GM12878 (cell line): ENCODE results near the gene ERCC4. TPM values are rescaled to one million over a fixed set of nuclear protein-coding genes. Genes with fewer than 3 reads are reported as not detected.
A peak's percentile ranks its signal among the peaks of the same experiment; 100 is the strongest.

Experiments
- ATF3 ChIP-seq: IDR thresholded peaks from 2 replicates; pipeline ENCODE4 v1.6.1; 2011; ENCODE audit warnings: low read depth, mild to moderate bottlenecking, low read length, moderate library complexity, borderline replicate concordance; ENCODE audit errors: extremely low read depth
- BACH1 ChIP-seq: fragments of 450-650 bp; IDR thresholded peaks from 2 replicates; pipeline ENCODE4 v1.6.1; 2017; ENCODE audit warnings: mild to moderate bottlenecking, borderline replicate concordance
- CHD2 ChIP-seq: IDR thresholded peaks from 2 replicates; pipeline ENCODE4 v1.6.1; 2011; ENCODE audit warnings: low read depth, low read length, improper control_type of control experiment, borderline replicate concordance
- IKZF1 ChIP-seq: fragments of 450-650 bp; conservative IDR thresholded peaks from 2 replicates; pipeline ENCODE4 v1.6.1; 2017; ENCODE audit warnings: antibody characterized with exemption, mild to moderate bottlenecking
- MAX ChIP-seq: IDR thresholded peaks from 2 replicates; pipeline ENCODE4 v1.6.1; 2012; ENCODE audit warnings: low read depth, low read length, improper control_type of control experiment
- MTA2 ChIP-seq: fragments of 450-650 bp; IDR thresholded peaks from 2 replicates; pipeline ENCODE4 v1.6.1; 2016; ENCODE audit warnings: low read depth, mild to moderate bottlenecking, moderate library complexity
- MYB ChIP-seq: fragments of 150-350 bp; IDR thresholded peaks from 2 replicates; pipeline ENCODE4 v1.6.1; 2014; ENCODE audit warnings: mild to moderate bottlenecking, low read depth, low read length, borderline replicate concordance
- NFIC ChIP-seq: IDR thresholded peaks from 2 replicates; pipeline ENCODE4 v1.6.1; 2012; ENCODE audit warnings: low read depth, mild to moderate bottlenecking, inconsistent platforms, low read length, moderate library complexity
- POU2F2 ChIP-seq: IDR thresholded peaks from 3 replicates; pipeline ENCODE4 v1.6.1; 2011; ENCODE audit warnings: low read depth, mild to moderate bottlenecking, low read length, borderline replicate concordance
- RB1 ChIP-seq: fragments of 450-650 bp; formaldehyde crosslinking; IDR thresholded peaks from 2 replicates; pipeline ENCODE4 v1.6.1; 2017; ENCODE audit warnings: mild to moderate bottlenecking, borderline replicate concordance
- SRF ChIP-seq, 2 experiments: IDR thresholded peaks; 2 replicates each; pipeline ENCODE4 v1.6.1; 2011; ENCODE audit warnings: low read depth in 2 of 2, low read length in 2 of 2, mild to moderate bottlenecking in 1 of 2, moderate library complexity in 1 of 2
- ZBTB40 ChIP-seq: fragments of 450-650 bp; IDR thresholded peaks from 2 replicates; pipeline ENCODE4 v1.6.1; 2016; ENCODE audit warnings: mild to moderate bottlenecking, moderate library complexity, borderline replicate concordance
- polyA plus RNA-seq, 11 experiments: library from polyadenylated mRNA; depleted of rRNA in 4 of 11; unstranded in 6 of 11; stranded (reverse) in 5 of 11; fragments of >200 nt; fragmentation: Nextera tagmentation in 4 of 11; fragmentation: Illumina TruSeq in 1 of 11; extraction: Ambion mirVana in 4 of 11; extraction: Trizol in 1 of 11; gene quantifications; 1 replicate in 1 of 11; 2 replicates in 10 of 11; pipeline versions ENCODE4 v1.2.1 to v1.2.3, GENCODE V29; 2011 to 2016; ENCODE audit warnings: inconsistent platforms in 2 of 11, missing spikeins in 2 of 11, low read depth in 1 of 11
- total RNA-seq, 4 experiments: library from RNA; depleted of rRNA in 3 of 4; stranded (reverse); fragments of >200 nt in 3 of 4; fragmentation: Illumina TruSeq in 1 of 4; extraction: Trizol in 1 of 4; gene quantifications; 2 replicates each; pipeline versions ENCODE4 v1.2.1 to v1.2.3, GENCODE V29; 2013 to 2021
- TF ChIP-seq, protein P1 (sequence below): fragments of 450-650 bp; IDR thresholded peaks from 2 replicates; pipeline ENCODE4 v1.6.1; 2018; ENCODE audit warnings: borderline replicate concordance, mild to moderate bottlenecking; ENCODE audit not compliant: partially characterized antibody
- TF ChIP-seq, protein P2 (sequence below): fragments of 450-650 bp; IDR thresholded peaks from 2 replicates; pipeline ENCODE4 v1.6.1; 2017; ENCODE audit warnings: mild to moderate bottlenecking, moderate library complexity
- TF ChIP-seq, protein P3 (sequence below): IDR thresholded peaks from 2 replicates; pipeline ENCODE4 v1.6.1; 2011; ENCODE audit warnings: low read depth, low read length, improper control_type of control experiment, borderline replicate concordance

The ERCC4 gene
- total and polyA plus RNA-seq, 10 of the 15 experiments (the other 5 are each of a cell fraction or from before 2014, with no cell fraction given): 4.7 to 24.6 (median 8.9) TPM

DNA sequence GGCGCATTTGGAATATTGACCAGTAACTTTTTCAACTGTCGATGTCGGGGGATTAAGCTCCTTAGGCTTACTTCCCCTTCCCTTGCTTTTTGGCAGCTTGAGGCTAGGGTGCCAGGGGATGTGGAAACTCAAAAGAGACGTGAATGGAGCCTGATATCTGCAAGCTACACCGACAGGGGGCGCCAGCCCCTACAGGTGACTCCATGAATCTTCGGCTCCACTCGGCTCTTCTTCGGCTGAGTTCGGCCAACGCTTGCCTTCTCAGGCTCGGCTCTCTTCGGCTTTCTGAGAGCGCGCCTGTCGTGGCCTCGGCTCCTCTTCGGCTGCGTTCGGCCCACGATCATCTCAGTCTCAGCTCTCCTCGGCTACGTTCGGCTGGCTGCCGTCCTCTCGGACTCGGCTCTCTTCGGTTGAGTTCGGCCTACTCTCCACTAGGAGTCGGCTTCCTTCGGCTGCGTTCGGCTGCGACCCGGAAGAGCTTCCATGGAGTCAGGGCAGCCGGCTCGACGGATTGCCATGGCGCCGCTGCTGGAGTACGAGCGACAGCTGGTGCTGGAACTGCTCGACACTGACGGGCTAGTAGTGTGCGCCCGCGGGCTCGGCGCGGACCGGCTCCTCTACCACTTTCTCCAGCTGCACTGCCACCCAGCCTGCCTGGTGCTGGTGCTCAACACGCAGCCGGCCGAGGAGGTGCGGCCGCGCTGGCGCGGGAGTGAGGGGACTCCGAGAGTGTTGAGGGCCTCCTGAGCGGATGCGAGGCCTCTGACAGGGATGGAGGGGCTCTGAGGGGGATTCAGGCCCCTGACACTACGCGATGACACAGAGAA lies at the start of gene ERCC4 (continued):
- TF ChIP-seq, protein P1, sequence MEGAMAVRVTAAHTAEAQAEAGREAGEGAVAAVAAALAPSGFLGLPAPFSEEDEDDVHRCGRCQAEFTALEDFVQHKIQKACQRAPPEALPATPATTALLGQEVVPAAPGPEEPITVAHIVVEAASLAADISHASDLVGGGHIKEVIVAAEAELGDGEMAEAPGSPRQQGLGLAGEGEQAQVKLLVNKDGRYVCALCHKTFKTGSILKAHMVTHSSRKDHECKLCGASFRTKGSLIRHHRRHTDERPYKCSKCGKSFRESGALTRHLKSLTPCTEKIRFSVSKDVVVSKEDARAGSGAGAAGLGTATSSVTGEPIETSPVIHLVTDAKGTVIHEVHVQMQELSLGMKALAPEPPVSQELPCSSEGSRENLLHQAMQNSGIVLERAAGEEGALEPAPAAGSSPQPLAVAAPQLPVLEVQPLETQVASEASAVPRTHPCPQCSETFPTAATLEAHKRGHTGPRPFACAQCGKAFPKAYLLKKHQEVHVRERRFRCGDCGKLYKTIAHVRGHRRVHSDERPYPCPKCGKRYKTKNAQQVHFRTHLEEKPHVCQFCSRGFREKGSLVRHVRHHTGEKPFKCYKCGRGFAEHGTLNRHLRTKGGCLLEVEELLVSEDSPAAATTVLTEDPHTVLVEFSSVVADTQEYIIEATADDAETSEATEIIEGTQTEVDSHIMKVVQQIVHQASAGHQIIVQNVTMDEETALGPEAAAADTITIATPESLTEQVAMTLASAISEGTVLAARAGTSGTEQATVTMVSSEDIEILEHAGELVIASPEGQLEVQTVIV: peak; percentile 53
- TF ChIP-seq POU2F2 (peak; percentile 60; the same call in 1 of the 3 replicates), ATF3 (no peak), CHD2 (no peak), IKZF1 (peak; percentile 67), MAX (0 out of 2 replicates have a peak, but pooled peaks have one; percentile 36), MTA2 (peak; percentile 63), RB1 (peak; percentile 54), SRF (IDR thresholded peaks at IDR 0.05; ENCODE audit: low read depth in 2 of 2, low read length in 2 of 2) (0 out of 4 replicates have a peak, but pooled peaks of 1 of the 2 experiments have one; percentile 28), MYB (no peak), ZBTB40 (peak; percentile 86; the same call in 1 of the 2 replicates), NFIC (no peak), BACH1 (0 out of 2 replicates have a peak, but pooled peaks have one; percentile 29)
- TF ChIP-seq, protein P2, sequence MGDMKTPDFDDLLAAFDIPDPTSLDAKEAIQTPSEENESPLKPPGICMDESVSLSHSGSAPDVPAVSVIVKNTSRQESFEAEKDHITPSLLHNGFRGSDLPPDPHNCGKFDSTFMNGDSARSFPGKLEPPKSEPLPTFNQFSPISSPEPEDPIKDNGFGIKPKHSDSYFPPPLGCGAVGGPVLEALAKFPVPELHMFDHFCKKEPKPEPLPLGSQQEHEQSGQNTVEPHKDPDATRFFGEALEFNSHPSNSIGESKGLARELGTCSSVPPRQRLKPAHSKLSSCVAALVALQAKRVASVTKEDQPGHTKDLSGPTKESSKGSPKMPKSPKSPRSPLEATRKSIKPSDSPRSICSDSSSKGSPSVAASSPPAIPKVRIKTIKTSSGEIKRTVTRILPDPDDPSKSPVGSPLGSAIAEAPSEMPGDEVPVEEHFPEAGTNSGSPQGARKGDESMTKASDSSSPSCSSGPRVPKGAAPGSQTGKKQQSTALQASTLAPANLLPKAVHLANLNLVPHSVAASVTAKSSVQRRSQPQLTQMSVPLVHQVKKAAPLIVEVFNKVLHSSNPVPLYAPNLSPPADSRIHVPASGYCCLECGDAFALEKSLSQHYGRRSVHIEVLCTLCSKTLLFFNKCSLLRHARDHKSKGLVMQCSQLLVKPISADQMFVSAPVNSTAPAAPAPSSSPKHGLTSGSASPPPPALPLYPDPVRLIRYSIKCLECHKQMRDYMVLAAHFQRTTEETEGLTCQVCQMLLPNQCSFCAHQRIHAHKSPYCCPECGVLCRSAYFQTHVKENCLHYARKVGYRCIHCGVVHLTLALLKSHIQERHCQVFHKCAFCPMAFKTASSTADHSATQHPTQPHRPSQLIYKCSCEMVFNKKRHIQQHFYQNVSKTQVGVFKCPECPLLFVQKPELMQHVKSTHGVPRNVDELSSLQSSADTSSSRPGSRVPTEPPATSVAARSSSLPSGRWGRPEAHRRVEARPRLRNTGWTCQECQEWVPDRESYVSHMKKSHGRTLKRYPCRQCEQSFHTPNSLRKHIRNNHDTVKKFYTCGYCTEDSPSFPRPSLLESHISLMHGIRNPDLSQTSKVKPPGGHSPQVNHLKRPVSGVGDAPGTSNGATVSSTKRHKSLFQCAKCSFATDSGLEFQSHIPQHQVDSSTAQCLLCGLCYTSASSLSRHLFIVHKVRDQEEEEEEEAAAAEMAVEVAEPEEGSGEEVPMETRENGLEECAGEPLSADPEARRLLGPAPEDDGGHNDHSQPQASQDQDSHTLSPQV: no peak
- TF ChIP-seq, protein P3, sequence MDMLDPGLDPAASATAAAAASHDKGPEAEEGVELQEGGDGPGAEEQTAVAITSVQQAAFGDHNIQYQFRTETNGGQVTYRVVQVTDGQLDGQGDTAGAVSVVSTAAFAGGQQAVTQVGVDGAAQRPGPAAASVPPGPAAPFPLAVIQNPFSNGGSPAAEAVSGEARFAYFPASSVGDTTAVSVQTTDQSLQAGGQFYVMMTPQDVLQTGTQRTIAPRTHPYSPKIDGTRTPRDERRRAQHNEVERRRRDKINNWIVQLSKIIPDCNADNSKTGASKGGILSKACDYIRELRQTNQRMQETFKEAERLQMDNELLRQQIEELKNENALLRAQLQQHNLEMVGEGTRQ: no peak
